Measurements from ENCODE around the gene OBSCN.

OBSCN gene

DNA sequence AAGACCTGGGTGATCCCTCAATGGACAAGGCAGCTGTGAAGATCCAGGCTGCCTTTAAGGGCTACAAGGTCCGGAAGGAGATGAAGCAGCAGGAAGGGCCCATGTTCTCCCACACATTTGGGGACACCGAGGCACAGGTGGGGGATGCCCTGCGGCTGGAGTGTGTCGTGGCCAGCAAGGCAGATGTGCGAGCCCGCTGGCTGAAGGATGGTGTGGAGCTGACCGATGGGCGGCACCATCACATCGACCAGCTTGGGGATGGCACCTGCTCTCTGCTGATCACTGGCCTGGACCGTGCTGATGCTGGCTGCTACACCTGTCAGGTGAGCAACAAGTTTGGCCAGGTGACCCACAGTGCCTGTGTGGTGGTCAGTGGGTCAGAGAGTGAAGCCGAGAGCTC lies 113.6 kb downstream of the OBSCN start:
- DNase-seq (ENCODE audit: low spot score): no peak
- ChIA-PET POLR2A (ENCODE audit: low non-redundant PET) (no interaction called here), CTCF (interaction anchor here (0.7 kb wide), 1 partner anchor 74 kb away, joined by 3 read pairs; no protein-coding TSS in a partner anchor)
- H3K27ac ChIP-seq: no peak overlapping the region
- TF ChIP-seq, protein P1, sequence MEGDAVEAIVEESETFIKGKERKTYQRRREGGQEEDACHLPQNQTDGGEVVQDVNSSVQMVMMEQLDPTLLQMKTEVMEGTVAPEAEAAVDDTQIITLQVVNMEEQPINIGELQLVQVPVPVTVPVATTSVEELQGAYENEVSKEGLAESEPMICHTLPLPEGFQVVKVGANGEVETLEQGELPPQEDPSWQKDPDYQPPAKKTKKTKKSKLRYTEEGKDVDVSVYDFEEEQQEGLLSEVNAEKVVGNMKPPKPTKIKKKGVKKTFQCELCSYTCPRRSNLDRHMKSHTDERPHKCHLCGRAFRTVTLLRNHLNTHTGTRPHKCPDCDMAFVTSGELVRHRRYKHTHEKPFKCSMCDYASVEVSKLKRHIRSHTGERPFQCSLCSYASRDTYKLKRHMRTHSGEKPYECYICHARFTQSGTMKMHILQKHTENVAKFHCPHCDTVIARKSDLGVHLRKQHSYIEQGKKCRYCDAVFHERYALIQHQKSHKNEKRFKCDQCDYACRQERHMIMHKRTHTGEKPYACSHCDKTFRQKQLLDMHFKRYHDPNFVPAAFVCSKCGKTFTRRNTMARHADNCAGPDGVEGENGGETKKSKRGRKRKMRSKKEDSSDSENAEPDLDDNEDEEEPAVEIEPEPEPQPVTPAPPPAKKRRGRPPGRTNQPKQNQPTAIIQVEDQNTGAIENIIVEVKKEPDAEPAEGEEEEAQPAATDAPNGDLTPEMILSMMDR (conservative IDR thresholded peaks at IDR 0.05; ENCODE audit: low read depth): no peak

DNA sequence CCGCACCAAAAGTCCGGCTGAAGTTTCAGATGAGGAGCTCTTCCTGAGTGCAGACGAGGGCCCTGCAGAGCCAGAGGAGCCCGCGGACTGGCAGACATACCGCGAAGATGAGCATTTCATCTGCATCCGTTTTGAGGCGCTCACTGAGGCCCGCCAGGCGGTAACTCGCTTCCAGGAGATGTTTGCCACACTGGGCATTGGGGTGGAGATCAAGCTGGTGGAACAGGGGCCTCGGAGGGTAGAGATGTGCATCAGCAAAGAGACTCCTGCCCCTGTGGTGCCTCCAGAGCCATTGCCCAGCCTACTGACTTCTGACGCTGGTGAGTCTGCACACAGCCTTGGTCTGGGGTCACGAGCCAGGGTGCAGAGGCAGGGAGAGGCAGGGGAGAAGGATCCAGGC lies 114.1 kb downstream of the OBSCN start:
- CTCF ChIA-PET: interaction anchor here (0.7 kb wide), 1 partner anchor 73 kb away, joined by 3 read pairs; no protein-coding TSS in a partner anchor
- DNase-seq (ENCODE audit: low spot score): no peak
- no peak overlapping the region for H3K27ac ChIP-seq
- POLR2A ChIA-PET (ENCODE audit: low non-redundant PET): no interaction called here
- TF ChIP-seq, protein P1 (conservative IDR thresholded peaks at IDR 0.05; ENCODE audit: low read depth): no peak

DNA sequence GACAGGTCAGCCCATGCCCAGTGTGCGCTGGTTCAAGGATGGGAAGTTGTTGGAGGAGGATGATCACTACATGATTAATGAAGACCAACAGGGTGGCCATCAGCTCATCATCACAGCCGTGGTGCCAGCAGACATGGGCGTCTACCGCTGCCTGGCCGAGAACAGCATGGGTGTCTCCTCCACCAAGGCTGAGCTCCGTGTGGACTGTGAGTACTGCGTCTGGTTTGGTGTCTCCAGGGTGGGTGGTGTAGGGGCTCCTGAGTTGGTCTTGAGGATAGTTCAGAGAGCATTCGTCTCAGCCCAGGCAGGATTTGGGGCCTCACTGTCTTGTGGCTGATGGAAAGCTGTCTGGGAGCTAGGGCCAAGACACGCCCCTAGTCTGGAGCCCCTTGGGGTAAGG lies 115.6 kb downstream of the OBSCN start:
- no peak overlapping the region for H3K27ac ChIP-seq
- TF ChIP-seq, protein P1 (conservative IDR thresholded peaks at IDR 0.05; ENCODE audit: low read depth): no peak
- POLR2A ChIA-PET (ENCODE audit: low non-redundant PET): no interaction called here
- CTCF ChIA-PET: interaction anchor here (0.6 kb wide), 1 partner anchor 22 kb away, joined by 3 read pairs; no protein-coding TSS in a partner anchor
- no peak for DNase-seq (ENCODE audit: low spot score)

DNA sequence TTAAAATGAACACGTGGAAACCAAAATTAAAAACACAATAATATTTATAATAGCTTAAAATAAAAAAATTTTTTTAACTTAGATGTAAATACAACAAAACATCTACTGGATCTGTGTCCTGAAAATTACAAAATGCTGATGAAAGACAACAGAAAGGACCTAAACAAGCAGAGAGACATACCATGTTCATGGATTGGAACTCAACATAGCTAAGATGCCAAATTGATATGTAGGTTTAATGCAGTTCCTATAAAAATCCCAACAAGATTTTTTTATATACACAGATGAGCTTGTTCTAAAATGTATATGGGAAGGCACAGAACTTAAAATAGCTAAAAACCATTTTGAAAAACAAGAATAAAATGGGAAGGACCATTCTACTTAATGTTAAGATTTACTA lies 117.4 kb downstream of the OBSCN start:
- POLR2A ChIA-PET (ENCODE audit: low non-redundant PET): no interaction called here
- CTCF ChIA-PET: no interaction called here
- H3K27ac ChIP-seq: no peak overlapping the region

DNA sequence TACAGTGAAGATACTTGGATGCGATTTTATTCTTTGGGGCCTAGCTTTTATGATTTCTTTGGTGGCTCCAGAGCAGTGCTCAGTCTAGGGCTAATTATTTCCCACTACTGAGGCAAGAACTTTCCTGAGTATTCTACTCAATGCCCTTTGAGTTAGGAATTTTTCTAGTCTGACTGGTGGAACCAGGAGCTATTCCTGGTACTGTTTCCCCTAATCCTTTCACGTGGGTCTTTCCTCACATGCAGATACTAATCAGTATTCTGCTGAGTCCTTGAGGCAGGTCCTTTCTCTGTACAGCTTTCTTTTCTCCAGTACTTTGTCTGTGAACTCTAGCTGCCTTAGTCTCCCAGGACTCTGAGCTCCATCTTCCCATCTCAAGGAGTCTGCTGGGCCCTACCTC lies 122.0 kb downstream of the OBSCN start:
- CTCF ChIA-PET: no interaction called here

More for the DNA sequence above, 117.4 kb downstream of the OBSCN start:
- TF ChIP-seq, protein P1 (conservative IDR thresholded peaks at IDR 0.05; ENCODE audit: low read depth): no peak
- DNase-seq (ENCODE audit: low spot score): no peak

DNA sequence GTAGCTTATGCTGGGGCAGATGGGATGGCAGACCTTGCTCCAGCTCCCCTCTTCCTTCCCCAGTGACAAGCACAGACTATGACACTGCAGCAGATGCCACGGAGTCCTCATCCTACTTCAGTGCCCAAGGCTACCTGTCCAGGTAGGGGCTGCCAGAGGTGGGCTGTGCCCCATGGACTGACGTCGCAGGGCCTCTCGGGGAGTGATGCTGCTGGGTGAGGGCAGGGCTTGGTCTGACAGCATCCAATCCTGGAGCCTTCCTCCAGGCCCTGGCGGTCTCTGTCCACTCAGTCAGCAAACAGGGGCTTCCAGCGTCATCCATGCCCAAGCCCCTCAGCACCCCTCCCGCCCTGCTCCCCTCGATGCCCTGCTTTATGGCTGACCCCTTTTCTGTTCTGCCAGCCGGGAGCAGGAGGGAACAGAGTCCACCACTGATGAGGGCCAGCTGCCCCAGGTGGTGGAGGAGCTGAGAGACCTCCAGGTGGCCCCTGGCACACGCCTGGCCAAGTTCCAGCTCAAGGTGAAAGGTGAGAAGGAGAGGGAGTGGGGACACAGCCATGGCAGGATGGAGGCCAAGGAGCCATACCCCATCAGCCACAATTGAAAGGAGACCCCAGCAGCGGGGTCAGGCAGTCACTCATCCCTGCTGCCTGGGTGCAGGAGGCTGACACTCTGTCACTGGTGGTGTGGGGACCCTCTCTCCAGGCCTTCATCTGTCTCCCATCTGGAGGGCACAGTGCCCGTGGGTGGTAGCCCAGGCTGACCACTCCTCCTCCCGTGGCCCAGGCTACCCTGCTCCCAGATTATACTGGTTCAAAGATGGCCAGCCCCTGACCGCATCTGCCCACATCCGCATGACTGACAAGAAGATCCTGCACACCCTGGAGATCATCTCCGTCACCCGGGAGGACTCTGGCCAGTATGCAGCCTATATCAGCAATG lies 125.2 kb downstream of the OBSCN start:
- no peak overlapping the region for H3K27ac ChIP-seq
- TF ChIP-seq, protein P1 (conservative IDR thresholded peaks at IDR 0.05; ENCODE audit: low read depth): no peak
- ChIA-PET CTCF (no interaction called here), POLR2A (ENCODE audit: low non-redundant PET) (no interaction called here)
- no peak for DNase-seq (ENCODE audit: low spot score)

More for the DNA sequence above, 122.0 kb downstream of the OBSCN start:
- no peak overlapping the region for H3K27ac ChIP-seq
- DNase-seq (ENCODE audit: low spot score): no peak
- POLR2A ChIA-PET (ENCODE audit: low non-redundant PET): no interaction called here
- TF ChIP-seq, protein P1 (conservative IDR thresholded peaks at IDR 0.05; ENCODE audit: low read depth): no peak
